ENCODE data around the gene SAMD8.

The SAMD8 gene

GRCh38 chr10:75111365-75111906 is at the start of gene SAMD8:
Gene SAMD8, plus strand, starts transcription at chr10:75111656. Its CDS starts 38,873 bp downstream, at chr10:75150529.
- peak; percentile 79 to 84 for DNase-seq

DNA sequence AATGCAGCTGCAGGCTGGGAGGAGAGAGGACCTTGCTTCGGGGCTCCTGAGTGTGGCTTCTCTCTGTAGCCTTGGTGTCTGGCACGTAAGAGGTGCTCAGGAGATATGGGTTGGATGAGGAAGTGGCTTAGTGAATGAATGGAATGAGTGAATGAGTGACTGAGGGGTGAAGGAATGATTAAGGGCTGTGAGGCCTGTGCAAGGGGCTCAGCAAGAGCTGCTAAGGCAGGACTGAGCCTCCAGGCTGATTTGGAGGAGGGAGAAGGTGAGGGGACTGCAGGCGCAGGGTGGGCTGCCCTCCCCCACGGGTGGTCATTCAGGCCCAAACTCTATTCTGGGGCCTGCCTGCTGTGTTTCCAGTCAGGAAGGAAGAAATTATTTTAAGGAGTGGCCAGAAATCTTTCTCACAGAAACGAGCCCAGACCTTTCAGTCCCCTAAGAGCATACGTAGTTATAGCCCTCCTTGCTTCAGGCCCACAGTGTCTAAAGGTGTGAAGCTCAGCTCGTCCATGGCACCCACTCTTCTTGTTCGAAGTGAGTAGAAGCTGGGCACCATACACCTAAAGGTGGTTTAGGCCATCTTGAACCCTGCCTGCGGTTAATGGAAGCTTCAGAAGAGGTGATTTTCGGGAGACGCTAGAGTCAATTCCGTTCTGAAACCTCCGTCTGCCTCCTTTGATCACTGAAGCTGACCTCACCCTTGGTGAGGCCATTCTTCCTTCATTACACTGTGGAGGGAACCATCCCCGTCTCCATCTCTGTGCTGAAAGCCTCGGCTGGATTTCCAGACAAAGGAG is 49.5 kb upstream of the SAMD8 start:
- DNase-seq, result no peak

GRCh38 chr10:75062506-75063299 is 48.8 kb upstream of the SAMD8 start:
- no peak for DNase-seq

DNA sequence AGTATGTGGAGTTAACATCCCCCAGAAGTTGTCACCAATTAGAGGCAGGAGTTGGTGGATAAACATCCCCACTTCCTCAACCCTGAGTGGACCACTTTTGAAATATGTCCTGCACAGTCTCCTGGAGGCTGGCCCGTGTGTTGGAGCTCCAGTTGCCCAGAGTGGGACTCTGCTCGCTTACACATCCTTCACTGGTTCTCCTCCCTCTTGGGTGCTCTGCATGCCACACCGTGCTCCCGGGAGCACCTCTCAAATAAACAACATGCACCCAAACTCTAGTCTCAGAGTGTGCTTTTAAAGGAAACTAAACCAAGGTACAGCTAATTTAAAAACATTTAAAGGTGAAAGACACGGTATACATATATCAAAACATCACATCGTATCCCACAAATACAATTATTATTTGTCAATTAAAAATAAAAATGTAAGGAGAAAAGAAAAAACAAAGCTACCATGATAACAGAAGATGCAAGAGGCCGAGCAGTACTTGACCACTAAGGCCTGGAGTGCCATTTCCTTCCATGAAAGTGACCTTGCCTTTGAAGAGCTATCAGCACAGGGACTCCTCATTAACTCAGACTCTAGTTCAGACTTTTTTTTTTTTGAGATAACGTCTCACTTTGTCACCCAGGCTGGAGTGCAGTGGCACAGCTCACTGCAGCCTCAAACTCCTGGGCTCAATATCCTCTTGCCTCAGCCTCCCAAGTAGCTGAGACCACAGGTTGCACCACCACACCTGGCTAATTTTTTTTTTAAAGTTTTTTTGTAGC is 47.8 kb upstream of the SAMD8 start:
- DNase-seq, result no peak

DNA sequence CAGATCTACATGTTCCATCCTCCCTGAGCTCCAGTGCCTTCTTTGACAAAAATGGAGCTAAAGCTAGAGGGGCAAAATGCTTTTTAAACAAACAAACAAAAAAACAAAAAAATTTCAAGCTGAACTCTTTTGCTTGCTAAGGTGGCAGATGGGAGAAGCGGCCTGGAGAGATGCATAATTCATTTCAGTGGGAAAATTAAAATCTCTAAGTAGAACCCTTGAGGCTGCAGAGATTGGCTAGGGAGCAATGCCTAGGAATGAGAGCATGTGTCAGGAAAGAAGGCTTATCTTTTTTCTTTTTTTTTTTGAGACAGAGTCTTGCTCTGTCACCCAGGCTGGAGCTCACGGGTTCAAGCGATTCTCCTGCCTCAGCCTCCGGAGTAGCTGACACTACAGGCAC is 46.4 kb upstream of the SAMD8 start:
- DNase-seq, result no peak

DNA sequence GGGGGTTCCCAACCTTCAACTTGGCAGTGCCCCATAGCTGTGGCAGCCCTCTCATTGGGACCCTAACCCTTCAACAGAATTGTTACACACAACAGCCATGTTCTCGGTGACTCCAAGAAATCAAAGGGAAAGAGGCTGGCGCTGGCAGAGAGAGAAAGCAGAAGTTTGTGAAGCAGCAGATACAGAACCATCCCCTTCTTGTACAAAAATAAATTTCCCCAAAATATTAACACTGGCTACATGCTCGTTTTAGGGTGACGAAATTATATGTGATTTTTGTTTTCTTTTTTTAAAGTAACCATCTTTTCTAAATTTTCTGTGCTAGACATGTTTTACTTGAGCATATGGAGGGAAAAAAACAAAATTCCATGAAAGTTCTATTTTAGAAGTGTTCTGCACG is 45.2 kb upstream of the SAMD8 start:
- DNase-seq, result no peak

- no peak for DNase-seq
Measured at GRCh38 chr10:75067272-75067671, 44.2 kb upstream of the SAMD8 start.

- no peak for DNase-seq
Measured at GRCh38 chr10:75068523-75068922, 42.9 kb upstream of the SAMD8 start.

DNA sequence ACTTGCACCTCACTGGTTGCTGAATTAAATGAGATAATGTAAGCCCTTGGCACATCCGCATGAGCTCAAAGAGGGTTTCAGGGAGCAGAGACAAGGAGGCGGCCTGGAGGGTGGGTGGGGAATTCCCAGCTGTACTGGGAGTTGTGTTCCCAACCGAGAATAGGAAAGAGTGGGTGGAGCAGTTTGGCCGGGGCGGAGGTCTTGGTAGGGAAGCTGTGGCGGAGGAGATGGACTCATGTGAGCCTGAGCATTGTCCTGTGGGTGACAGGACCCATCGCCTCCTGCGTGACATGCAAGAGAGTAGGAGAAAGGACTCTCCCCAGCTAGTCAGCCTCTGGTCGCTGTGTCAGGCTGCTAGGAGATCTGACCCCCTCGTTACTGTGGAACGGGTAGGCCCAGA is 41.0 kb upstream of the SAMD8 start:
- no peak for DNase-seq

DNA sequence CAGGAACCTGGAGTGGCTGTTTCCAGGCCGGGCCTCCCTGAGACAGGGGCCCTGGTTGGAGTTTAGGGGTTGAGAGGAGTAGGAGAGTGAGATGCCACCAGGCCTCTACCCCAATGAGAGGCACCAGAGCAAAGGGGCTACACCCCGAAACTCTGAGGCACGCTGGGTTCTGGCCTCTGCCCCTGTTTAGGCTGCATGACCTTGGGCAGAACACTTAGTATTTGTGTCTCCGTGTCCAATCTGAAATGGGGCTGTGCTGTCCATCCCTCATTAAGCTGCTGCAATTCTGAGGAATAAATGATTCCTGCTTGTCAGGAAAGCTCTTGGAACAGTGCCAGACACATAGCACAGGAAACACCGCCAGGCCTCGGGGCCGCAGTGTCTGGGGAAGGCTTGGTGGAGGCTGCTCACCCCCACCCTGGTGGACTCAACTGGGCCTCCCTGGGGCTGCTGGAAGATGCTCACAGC is 40.5 kb upstream of the SAMD8 start:
- DNase-seq, result peak in 1 of 2 experiments; percentile 43

- DNase-seq, result no peak
Measured at GRCh38 chr10:75071756-75072155, 39.7 kb upstream of the SAMD8 start.

DNA sequence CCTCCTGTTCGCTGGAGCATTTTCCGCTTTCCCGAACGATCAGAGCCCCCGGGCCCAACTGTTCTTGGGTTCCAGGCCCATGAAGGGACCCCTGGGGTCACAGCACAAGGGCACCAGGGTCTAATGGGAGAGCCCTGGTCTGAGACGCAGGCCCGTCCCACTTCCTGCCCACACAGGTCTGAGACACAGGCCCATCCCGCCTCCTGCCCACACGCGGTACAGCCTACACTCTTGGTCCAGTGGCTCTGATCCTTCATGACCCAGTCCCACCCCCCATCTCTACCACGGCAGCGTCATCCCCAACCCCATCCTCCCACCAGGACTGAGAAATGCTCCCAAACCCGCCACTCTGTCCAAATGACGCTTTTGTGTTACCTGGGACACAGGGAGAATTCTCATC is 38.7 kb upstream of the SAMD8 start:
- DNase-seq, result no peak

DNA sequence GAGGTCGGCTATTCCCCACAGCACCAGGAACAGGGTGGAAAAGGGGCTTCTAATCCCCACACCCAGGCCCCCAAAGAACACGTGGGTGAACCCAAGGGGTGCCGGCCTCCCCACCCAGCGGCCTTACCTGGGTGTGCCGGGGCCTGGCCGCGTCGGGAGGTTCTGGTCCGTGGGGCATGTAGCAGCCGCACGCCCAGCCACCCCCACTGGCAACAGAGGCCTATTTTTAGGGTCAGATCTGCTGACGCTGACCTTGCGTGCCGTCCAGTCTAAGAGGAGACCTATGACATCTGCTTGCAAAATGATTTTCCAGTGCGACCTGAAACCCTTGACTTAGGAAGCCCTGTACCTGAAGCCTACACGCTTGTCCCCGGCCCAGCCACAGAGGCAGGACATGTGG is 38.0 kb upstream of the SAMD8 start:
- DNase-seq, result no peak

GRCh38 chr10:75074711-75075445 is 36.6 kb upstream of the SAMD8 start:
- no peak for DNase-seq

DNA sequence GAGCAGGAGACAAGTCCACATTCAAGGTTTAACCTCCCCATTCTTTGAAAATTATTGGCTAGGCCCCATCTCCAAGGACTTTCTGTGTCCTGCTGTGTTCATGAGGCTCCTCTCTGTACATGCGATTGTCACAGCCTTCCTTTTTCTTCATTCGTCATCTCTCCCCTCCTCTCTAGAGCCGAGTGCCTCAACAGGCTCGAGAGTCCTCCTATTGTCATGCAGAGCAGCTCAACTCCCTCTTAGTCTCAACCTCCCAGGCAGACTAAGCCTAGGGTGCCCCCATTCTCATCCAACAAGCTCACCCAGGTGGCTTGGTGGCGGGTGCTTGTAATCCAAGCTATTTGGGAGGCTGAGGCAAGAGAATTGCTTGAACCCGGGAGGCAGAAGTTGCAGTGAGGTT is 35.1 kb upstream of the SAMD8 start:
- DNase-seq, result no peak

DNA sequence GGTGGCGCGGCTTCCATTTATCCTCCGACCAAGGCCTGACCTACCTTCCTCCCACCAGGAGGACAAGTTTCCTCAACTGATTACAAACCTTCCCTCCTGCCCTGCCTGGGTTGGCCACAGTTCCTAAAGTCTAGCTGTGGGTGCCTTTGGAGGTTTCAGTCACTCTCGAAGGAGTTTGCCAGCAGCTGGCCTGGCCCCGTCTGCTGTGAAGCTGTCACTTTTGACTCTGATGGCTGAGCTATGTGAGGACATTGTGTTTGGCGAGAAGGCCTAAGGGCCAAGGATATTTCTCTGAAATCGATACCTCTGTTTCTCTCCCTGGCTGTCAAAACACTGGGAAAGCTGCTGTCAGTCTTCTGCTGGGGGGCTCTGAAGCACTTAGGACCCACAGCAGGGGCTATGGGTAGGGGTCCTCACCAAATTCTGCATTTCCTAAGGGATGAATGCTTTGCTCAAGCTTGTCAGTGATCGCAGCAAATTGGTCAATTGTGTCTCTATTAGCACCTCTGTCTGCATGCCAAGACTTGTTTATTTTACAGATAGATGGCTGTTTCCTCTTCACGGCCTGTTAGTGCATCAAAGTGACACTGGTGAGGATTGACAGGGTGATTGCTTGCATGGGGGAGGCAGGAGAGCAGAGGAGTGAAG is 31.9 kb upstream of the SAMD8 start:
- no peak for DNase-seq

- DNase-seq, result no peak
Measured at GRCh38 chr10:75080554-75080953, 30.9 kb upstream of the SAMD8 start.

- DNase-seq, result no peak
Measured at GRCh38 chr10:75081379-75081778, 30.1 kb upstream of the SAMD8 start.

GRCh38 chr10:75083972-75084833 is 27.3 kb upstream of the SAMD8 start:
- no peak for DNase-seq

DNA sequence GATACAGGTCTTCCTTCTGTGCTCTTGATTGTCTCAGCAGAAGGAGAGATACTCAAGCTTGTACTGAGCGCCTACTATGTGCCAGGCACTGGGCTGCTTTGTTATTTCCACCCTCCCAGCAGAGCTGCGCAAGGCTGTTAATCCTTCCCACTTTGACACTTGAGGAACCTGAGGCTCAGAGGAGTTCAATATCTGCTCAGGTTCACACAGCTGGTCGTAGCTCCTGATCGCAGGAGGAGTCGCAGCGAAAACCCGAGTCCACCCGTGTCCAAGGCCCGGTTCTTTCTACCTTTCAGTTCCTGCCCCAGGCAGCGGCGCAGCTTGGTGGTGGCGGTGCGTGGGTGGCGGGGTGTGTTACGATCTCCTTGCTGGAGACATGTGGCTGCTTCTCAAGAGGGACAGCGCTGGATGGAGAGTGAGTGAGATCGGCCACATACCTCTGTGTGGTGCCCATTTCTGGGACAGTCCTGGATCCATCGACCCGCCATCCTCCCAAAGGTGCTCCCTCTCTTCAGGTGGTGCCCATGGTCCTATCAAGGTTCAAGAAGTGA is 26.5 kb upstream of the SAMD8 start:
- DNase-seq, result no peak

All from SHP77 (cell line).